Measurements from ENCODE around the gene RILPL1.
A peak's percentile ranks its signal among the peaks of the same experiment; 100 is the strongest.

- no peak; the same call in 1 of the 2 replicates for TF ChIP-seq POLR2AphosphoS5 (IDR thresholded peaks at IDR 0.05; ENCODE audit: low read depth, low read length)
- TF ChIP-seq POLR2A (IDR thresholded peaks at IDR 0.05; ENCODE audit: low read depth, low read length): 0 out of 2 replicates have a peak, but pooled peaks have one; percentile 21
Measured at GRCh38 chr12:123472438-123472849, 61.1 kb downstream of the RILPL1 start.

Data from GM12892 (cell line).